Erythroblast (primary cell): ENCODE results near the gene SBF2.

Source experiments
- GATA1 ChIP-seq: IDR thresholded peaks from 2 replicates; pipeline ENCODE4 v1.6.1; 2011; ENCODE audit warnings: low read depth, mild to moderate bottlenecking, control low read depth, low read length, moderate library complexity
- POLR2A ChIP-seq: IDR thresholded peaks from 2 replicates; pipeline ENCODE4 v1.6.1; 2011; ENCODE audit warnings: mild to moderate bottlenecking, low read length

GRCh38 chr11:10044618-10045017, 249.4 kb downstream of the SBF2 start:
- no peak for TF ChIP-seq POLR2A
- TF ChIP-seq GATA1: no peak
